NCI-H1105 (cell line): ENCODE measurements around the gene AJM1.

Experiments
- DNase-seq: peaks from one replicate; lab custom pipeline; 2025; lab: John Stamatoyannopoulos, UW

Gene AJM1

DNA sequence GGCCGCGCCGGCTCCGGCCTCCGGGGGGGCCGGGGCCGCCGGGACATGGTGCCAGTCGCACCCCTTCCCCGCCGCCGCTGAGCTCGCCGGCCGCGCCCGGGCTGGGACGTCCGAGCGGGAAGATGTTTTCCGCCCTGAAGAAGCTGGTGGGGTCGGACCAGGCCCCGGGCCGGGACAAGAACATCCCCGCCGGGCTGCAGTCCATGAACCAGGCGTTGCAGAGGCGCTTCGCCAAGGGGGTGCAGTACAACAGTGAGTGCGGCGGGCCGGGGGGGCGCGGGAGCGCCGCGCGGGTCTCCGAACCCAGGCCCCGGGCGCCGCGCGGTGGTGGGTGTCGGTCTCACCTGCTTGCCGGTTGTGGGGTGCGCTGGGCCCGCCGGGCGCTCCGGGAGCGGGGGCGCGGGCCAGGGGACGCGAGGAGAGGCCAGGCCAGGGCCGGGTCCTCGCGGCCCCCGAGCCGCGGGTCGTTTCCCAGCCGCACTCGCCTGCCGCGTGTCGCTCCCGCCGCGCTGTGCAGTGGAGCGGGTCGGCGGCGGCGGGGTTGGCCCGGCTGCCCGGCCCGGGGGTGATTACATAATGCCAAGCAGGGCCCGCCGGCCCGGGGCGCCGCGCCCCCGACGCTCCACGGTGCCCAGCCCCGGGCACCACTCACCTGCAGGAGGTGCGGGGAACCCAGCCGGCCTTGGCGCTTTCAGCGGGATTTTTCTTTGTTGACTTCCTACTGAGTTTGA, 34.0 kb upstream of the AJM1 start:
- no peak for DNase-seq

DNA sequence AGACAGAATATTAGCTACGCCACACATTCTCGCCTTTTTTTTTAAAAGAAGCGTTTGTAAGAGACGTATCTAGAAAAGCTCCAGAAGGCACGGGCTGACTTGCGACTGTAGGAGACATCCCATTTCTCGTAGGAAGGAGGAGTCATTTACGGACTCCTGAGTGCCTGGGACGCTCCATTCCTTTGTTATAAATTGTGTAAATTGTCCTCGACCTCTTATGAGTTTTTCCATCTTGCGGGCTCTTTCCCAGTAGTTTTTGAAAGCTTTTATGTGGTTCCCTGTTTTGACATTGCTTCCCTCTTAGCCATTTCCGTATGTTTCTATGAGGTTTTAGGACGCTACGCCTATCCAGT, 33.5 kb upstream of the AJM1 start:
- DNase-seq, result no peak

DNA sequence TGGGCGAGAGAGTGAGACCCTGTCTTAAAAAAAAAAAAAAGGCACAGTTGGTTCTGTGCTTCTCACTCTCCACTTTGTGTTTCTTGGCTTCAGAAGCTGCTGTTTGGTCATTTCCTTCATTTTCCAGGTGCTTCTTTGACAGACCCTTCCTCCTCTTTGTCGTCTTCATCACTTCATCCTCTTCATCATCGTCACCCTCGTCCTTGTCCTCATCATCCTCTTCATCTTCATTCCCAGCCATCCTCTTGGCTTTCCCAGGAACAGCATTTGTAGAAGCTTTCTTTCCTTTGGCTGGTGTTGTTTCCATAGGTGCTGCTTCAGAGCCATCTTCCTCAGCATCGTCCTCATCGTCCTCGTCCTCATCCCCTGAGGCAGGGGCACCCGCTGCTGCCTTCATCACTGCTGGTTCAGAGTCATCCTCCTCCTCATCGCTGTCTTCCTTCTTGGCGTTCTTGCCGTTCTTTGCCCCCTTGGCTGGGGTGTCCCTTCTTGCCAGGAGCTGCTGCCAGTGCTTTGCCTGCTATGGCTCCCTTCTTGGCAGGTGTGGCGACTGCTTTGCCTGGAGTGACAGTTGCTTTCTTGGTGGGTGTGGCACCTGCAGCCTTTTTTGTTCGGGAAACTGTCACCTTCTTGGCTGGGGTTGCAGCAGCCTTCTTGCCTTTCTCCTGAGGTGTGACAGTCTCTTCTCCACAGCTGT, 27.4 kb upstream of the AJM1 start:
- no peak for DNase-seq

DNA sequence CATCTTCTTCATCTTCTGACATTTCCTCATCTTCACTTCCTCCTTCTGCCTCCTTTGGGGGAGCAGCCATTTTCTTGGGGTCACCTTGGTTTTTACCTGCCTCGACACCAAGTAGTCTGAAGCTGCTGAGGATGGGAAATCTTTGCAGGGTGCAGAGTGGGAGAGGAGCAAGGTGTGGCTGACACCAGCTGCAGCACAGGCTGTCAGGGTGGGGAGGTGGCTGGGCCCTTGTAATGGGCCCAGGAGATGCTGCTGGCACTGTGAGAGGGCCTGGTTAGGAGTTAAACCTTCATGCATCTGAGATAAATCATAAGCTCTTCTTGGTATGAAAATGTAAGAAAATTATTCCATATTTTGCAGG, 26.9 kb upstream of the AJM1 start:
- no peak for DNase-seq

DNA sequence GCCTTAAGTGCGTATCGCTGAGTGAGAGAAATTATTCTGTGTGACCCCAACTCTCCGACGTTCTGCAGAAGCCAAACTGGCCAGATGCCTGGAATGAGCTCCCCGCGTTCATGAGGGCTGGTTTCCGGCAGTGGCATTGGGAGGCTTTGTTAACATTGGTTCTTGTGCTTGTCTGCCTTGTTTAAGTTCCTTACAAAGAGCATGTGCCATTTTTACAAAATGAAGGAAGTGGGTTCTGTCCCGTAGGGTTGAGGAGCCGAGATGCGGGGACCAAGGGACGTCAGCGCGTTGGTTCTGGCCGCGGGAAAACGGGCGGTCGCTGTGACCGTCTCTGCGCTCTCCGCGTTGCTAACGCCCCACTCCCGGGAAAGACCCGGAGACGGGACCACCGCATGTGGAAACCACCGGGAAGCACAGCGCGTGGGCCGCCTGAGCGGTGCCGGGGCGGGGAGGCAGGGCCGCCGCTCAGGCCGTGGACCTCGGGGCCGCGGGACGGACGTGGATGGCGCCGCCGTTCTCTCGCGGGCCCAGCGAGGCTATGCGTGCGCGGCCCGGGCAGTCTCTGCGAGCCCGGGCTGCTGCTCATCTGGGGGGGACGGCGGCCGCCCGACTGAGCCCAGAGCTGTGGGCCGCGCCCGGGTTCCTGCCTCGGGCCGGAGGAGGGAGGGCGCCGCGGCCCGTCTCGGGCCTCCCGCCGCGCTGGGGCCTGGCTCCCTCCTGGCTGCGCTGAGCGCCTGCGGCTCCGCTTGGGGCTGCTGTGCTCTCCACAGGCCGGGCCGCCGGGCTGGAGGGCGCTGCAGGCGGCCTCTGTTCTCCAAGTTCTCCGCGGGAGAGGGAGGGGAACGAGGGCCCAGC, 21.1 kb upstream of the AJM1 start:
- no peak for DNase-seq

DNA sequence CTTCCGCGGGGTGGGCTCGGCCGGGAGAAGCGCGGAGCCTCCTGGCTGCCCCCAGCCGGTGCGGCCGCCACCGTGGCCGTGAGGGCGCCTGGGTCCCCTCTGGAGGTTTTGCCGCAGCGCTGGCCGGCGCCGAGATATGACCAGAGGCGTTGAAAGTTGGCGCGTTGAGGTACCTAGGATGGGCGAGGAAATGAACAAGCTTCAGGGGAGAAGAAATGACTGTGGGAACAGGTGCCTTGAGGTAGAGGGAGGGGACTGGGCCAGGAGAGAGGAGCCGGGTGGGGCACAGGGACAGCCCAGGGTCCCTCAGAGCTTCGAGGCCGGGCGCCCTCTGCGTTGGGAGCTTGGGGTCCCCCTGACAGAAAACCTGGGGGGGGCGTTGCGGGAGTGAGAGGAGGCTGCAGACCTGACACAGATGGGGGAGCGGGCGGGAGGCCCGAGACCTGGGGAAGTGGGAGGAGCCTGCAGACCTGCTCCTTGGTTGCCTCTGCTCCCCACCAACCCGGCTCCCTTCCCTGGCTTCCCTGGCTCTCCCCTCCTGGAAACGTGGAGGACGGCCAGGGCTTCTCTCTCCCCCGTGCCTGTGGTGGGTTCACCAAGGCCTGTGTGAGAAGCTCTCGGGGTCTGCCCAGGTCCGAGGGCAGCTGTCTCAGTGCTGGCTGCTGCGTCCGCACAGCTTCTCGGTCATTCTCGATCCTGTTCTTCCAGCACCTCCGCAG, 20.3 kb upstream of the AJM1 start:
- no peak for DNase-seq

DNA sequence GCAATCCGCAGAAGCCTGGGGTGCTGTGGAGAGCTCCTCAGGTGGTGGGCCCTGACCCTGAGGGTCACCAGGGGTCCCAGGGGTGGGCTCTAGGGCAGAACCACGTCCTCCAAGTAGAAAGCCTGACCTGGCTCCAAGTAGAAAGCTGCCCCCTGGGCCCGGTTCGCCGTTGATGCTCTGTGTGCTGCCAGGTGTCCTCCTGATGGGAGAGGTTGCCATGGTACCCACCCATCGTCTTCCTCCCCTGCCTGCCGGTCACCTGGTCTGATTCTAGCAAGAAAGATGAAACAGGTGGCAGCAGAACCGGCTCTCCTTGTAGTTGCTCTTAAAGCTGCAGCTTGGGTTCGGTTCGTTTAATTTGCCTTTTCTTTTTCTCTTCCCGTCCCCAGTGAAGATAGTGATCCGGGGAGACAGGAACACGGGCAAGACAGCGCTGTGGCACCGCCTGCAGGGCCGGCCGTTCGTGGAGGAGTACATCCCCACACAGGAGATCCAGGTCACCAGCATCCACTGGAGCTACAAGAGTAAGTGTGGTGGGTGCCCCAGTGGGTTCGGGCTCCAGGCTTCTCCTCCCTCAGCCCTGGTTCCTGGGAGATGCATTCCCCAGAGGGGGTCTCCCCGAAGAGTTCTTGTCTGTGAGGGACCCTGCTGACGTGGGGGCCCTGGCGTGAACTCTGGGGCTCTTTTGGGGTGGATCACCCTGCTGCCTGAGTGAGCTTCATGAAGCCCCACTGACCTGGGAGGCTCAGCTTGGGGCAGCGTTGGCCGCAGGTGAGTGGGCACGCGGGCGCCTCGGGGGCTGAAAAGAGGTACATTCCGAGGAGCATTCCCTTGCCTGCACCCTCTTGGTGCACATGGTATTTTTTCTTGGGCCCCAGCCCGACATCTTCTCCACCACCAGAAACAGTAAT, 18.9 kb upstream of the AJM1 start:
- no peak for DNase-seq

DNA sequence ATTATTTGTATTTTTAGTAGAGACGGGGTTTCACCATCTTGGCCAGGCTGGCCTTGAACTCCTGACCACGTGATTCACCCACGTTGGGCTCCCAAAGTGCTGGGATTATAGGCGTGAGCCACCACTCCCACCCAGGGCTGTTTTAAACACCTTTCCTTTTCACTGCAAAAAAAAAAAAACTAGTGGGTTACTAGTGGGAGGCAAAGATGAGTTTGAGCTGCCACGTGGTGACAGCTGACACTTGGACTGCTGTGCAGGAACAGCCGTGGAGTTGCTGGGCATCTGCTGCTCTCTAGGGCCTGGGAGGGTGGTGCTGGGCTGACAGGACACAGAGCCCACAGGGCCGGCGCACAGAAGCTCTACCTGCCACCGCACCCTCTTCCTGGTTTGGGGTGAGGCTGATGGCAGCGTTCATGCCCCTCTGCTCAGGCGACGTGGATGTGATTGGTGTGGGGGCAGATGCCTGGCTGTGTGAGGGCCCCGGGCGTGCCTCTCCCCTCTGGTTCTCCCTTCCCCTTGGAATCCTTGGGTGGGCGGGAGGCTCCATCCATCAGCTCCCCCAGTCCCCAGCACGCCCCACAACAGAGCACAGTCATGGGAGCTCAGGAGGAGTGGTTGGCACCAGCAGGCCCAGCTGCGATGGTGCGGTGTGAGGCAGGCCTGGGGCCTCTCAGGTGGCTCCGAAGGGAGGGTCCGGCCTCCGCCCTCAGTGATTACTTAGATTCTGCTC, 17.6 kb upstream of the AJM1 start:
- no peak for DNase-seq

DNA sequence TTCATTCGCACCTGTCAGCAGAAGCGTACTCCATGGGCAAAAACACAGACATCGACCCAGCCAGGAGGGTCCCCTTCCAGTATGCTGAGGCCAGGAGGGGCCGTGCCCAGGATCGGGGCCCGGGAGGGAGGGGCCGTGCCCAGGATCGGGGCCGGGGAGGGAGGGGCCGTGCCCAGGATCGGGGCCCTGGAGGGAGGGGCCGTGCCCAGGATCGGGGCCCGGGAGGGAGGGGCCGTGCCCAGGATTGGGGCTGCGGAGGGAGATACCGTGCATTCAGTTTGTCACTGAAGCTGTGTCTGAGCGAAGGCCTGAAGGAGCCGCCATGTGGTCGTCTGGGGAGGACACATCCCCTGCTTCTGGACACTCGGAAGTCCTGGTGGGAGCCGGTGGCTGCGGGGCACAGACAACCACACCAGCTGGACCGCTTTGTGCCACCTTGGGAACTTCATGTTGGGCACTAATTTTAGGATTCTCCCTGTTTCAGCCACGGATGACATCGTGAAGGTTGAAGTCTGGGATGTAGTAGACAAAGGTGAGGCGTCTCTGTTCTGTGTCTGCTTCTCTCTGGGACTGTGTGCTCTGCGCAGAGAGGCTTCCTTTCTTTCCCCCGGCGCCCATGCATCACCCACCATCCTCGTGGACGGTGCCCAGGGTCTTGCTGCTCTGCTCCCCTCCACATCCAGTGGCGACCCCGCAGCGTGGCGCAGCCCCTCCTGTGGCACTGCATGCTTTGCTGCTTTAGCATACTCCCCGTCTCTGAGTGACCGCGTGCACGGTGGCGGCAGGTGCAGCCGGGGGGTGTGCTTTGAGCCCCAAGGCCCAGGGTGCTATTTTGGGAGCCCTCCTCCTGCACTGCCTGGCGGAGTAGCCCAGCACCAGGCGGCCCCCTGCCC, 16.7 kb upstream of the AJM1 start:
- DNase-seq, result no peak

DNA sequence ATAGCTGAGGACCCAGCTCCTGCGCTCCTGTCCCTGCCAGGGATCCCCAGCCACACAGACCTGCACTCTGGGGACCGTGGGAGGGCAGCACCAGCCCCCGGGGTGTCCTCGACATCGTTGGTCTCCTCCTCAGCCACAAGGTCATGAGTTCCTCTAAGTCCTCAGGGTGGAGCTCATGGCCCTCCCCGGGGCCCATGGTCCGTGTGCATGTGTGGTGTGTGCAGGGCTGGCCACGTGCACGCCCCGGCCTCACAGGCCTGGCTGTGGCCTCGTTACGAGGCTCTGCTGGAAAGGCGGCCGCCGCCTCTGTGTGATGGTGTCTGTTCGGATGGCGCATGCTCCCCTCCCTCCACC, 16.1 kb upstream of the AJM1 start:
- no peak for DNase-seq

DNA sequence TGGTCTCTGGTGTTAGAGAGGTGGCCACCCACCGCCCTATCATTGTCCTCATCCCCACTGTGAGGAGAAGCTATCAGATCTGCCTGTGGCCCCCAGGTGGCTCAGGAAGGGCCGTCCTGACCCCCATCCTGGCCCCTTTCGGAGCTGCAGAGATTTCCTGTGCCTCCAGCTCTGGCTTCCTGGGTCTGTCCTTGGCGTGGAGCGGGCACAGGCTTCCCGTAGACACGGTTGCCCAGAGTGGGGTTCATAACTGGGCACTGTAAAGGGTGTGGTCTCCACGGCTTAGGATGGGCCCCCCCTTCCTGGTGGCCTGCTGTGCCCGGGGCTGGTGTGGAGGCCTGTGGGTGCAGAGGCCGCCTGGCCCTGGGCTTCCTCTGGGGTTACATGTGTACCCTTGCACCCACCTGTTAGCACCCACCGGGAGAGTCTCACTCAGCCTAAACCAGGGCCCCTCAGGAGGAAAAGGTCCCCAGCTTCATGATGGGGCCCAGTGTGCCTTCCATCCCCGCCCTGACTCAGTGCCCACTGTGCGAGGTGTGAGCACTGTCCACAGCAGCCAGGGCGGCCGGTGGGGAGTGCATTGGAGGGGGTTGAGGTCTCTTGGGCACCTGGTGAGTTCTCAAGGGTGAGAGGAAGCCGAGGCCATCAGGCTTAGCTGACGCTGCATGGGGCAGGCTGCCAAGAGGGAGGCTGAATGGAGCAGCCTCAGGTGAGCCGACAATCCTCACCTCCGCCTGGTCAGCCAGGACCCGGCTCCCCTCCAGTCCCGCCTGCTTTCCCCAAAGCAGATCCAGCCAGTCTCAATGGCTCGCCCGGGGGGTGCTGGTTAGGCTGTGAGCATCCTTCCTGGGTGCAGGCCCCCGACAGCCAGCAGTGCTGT, 15.3 kb upstream of the AJM1 start:
- no peak for DNase-seq

DNA sequence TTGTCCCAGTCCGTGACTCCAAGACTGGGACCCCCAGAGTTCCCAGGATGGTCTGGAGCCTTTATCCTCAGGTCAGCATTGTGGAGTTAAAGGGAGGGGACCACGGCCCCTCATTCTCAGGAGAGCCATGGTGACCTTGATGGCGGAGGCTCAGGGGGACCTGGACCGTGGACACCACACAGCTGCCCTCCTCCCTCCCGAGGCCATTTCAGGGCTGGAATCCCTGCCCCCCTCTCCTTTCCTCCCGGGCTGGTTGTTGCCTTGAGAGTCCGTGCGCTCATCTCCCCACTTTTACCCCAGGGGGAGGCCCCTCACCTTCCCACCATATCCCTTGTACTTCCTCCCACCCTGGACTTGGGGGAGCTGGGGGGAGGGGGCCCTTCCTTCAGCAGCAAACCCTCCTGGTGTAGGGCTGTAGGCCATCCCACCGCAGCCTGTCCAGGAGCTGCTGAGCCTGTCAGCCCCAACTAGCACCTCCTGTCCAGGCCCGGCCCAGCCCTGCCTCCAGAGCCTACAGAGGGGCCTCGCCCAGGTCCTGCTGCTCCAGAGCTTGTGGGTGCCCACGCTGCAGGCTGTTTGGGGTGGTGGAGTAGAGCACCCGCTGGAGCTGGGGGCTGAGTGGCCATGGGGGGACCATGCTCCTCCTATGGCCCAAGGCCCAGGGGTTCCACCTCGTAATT, 14.3 kb upstream of the AJM1 start:
- no peak for DNase-seq

DNA sequence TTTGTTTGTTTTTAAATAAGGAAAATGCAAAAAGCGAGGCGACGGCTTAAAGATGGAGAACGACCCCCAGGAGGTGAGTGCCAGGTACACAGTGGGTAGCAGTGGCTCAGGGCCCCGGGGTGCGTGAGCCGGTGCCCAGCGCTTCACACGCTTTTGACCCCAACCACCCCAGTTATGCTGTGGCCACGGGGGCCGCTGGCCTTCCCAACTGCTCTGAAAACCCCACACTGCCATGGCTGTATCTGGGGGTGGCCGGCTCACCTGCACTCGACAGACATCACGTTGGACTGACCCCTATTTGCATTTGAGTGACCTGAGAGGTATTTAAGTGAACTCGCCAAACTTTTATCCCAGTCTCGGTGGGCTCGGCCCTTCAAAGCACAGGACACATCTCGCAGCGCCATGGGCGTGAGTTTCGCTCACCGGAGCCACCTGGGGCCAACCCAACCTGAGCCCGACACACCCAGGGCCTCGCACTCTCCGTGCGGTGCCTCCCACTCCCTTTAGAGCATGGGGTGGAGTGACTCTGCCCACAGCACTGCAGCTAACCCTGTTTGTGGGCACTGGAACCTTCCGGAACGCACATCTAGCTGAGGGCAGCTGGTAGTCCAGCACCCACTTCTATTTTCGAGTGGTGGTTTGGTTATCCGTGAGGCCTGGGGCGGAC, 13.7 kb upstream of the AJM1 start:
- no peak for DNase-seq

DNA sequence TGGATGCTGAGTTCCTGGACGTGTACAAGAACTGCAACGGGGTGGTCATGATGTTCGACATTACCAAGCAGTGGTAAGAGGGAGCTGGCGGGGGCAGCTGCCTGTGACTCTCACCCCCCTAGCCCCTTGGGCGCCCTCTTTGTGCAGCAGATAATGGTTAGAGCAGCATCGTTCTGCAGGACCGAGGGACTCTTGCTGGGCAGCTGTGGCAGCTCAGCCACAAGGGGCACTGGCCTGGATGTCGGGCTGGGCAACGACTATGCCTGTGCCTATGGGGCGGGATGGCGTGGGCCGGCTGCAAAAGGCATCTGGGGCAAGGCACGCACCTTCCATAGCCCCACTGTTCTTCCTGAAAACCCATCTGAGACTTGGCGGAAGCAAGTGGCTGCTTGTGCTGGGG, 12.9 kb upstream of the AJM1 start:
- DNase-seq, result no peak

DNA sequence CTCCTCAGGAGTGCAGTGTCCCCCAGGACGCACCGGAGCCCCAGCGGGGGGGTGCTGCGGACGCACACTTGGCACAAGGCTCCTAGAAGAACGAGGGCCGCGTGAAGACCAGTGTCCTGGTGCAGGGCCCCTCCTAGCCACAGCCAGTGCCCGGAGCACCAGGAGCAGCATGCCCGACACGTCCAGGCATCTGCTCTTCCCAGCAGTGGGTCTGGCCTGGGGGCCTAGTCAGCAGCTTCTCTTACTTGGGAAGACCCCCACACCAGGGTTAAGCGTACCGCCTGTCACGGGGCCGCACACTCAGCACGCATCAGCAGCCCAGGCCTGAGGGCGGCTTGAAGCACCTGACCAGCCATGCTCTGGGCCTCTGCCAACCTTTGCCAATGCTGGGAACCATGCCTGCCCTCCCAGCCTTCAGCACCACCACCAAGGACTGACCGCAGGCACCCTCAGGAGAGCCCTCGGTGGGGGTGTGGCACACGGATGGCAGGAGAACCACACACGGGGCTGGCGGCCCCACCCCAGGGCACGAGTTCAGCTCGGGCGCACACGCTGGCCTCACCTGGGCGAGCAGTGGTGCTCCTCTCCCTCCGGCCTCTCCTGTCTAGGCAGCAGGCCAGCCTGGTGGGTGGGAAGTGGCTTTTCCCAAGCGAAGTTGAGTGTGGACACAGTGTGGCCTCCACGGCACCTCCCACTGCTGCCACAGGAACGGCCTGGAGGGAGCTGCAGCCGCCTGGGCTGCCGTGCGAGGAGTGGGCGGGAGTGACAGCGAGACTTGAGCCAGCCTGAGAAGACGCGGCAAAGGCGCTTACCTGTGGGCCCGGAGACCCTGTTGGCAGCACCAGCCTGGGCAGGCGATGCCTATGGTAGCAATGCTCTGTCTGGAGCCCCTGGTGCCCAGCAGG, 12.0 kb upstream of the AJM1 start:
- DNase-seq, result no peak

DNA sequence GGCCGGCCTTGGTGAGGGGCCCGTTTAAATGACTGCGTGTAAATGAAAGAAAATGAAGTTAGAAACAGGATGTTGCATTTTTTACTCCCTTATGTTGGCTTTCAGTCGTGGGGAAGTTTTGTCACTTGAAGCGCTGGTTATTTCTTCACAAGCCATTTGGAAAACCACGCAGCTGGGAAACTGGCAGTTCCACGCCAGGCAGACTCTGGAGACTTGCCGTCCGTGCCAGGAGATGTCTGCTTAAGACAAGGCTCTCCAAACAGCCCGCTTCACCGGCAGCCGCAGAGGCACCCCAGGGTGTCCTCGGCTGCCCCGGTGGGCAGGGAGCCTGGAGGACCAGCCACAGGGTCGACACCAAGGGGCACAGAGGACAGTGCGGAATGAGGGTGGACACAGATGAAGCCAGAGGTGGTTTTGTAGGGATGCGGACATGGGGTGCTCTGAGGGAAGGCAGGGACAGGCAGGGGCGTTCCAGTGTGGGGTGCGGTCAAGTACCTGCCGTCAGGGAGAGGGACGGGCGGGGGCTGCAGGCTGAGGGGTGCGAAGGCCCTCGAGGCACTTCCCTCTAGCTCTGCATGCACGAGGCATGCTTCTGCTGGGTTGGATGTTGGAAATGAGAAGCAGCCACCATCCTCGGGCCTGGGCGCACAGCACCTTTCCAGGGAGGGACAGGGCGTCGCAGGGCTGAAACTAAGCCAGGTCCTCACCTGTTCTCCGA, 11.1 kb upstream of the AJM1 start:
- no peak for DNase-seq
